ENCODE results near the gene VKORC1.
"Not testable (repeated sequence)": the region's sequence is repeated elsewhere in the genome, so short reads cannot be mapped to it uniquely, and the experiment has no call there.

VKORC1 gene

DNA sequence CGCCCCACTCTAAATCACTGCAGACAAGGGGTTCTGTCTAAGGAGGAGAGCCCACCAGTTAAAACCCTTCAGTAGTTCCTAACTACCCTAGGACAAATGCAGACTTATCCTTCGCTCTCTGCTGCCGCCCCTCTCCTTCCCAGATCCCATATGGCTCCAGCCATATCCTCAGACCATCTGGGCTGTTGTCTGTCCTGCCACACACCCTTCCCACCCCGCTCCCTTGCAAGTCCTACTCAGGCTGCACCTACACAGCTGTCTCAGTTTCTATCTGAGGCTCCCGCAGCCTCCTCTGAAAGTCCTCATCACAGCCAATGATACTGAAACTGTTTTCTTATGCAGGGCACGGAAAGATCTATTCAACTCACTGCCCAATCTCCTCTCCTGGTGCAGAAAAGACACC is 12.9 kb upstream of the VKORC1 start:
- DNase-seq (ENCODE audit: low read depth in 2 of 2), result peak in 1 of 2 experiments; percentile 39

DNA sequence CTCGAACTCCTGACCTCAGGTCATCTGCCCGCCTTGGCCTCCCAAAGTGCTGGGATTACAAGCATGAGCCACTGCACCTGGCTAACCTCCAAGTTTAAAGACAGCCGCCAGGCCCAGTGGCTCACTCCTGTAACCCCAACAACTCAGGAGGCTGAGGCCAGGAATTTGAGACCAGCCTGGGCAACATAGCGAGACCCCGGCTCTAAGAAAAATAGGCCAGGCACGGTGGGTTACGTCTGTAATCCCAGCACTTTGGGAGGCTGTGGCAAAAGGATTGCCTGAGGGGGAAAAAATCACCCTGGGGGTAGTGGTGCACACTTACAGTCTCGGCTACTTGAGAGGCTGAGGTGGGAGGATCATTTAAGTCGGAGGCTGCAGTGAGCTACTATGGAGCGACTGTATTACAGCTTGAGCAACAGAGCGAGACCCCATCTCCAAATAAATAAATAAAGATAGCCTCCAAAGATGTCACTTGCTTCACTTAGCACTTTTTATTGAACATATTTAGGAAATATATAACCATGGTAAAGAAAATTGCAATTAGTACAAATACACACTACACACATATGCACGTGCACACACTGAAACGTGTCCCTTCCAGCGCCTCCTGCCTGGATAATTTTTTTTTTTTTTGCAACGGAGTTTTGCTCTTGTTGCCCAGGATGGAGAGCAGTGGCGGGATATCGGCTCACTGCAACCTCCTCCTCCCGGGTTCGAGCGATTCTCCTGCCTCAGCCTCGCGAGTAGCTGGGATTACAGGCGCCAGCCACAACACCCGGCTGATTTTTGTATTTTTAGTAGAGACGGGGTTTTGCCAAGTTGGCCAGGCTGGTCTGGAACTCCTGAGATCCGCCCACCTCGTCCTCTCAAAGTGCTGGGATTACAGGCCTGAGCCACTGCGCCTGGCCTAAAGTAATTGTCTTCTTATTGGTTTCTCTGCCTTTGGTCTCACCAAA is 12.2 kb upstream of the VKORC1 start:
- no peak for DNase-seq (ENCODE audit: low read depth in 2 of 2)

DNA sequence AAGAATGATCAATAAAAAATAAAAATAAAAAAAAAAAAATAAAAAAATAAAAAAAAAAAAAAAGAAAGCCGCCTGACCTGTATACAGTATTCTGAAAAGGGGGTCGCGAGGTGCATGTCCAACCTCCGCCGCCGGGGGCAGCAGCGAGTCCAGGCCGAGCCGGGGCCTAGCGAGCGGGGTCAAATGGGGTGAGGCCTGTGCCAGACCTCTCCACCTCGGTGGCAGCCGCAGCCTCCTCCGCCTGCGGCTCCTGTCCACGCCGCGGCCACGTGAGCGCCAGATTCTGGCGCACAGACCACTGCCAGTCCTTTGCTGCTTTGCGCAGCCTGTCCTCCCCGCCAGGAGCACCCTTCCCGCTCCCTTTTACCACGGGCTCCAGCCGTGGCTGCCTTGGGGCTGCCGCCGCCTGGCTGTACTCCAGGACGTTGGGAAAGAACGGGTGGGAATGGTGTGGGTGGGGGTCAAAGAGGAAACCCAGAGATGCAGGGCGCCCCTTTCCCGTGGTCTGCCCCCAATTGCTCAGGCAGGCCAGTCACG is 11.1 kb upstream of the VKORC1 start:
- peak; percentile 56 to 83 for DNase-seq (ENCODE audit: low read depth in 2 of 2)

DNA sequence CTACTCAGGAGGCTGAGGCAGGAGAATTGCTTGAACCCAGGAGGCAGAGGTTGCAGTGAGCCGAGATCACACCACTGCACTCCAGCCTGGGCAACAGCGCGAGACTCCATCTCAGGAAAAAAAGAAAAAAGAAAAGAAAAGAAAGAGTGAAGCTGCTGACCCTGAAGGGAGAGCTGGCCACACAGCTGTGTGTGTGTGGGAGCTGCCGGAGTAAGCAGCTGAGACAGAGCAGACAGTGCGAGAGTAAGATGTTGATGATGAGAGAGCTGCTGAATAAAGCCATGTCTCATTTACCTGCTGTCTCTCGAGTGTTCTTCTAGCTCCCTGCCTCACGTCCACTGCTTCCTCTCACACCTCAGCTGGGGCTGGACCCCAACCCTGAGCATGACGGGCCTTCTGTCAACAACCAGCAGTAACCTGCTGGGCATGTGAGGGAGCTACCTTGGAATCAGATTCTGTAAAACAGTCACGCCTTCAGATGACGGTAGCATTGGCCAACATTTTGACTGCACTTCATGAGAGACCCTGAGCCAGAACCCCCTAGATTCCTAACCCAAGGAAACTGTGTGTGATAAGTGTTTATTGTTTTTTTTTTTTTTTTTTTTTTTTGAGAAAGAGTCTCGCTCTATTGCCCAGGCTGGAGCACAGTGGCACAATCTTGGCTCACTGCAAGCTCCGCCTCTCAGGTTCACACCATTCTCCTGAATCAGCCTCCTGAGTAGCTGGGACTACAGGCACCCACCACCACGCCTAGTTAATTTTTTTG is 6.5 kb upstream of the VKORC1 start:
- DNase-seq (ENCODE audit: low read depth in 2 of 2), result not testable (repeated sequence)

DNA sequence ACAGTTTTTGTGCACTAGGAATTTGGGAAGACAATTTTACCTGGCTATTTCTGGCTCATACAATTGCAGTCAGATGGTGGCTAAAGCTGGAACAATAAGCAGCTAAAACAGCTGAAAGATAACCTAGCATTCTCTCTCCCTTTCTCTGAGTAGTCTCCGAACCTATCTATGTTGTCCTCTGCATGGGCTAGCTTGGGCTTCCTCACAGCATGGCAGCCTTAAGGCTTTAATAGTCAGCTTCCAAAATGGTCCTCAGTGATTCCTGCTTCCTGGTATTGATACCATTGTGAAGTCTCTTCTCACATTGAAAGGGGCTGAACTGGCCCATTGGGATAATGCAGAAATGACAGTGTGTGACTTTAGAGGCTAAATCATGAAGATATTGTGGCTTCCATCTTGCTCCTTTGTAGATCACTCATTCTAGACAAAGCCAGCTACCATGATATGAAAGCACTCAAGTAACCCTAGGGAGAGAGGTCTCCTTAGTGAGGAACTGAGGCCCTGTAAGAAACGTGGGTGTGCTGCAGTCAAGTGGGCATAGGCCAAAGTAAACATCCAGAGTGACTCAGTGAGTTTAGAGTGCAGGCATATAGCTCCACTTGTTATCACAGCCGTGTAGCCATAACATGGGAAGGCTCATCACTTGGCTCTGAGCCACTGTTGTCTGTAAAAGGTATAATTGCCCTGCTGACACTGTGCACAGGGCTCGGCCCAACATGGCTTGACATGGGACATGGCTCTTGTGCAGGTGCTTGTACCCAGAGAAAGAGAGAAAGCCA is 5.5 kb upstream of the VKORC1 start:
- no peak for DNase-seq (ENCODE audit: low read depth in 2 of 2)

DNA sequence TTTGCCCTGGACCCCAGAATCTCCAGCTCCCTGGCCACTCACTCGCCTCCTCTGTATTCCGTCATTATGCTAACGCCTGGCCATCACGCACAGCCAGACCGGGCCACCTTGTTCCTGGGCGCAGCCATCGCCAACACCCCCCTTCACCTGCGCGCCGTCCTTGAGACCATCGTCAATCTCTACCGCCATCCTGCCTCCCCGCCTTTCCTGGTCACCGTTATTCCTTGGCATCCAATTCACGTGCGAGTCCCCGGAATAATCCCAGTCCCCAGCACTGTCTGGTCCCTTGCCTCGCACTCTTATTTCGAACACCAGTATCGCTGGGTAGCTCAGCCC is 541 bp downstream of the VKORC1 start:
- no peak for DNase-seq (ENCODE audit: low read depth in 2 of 2)

DNA sequence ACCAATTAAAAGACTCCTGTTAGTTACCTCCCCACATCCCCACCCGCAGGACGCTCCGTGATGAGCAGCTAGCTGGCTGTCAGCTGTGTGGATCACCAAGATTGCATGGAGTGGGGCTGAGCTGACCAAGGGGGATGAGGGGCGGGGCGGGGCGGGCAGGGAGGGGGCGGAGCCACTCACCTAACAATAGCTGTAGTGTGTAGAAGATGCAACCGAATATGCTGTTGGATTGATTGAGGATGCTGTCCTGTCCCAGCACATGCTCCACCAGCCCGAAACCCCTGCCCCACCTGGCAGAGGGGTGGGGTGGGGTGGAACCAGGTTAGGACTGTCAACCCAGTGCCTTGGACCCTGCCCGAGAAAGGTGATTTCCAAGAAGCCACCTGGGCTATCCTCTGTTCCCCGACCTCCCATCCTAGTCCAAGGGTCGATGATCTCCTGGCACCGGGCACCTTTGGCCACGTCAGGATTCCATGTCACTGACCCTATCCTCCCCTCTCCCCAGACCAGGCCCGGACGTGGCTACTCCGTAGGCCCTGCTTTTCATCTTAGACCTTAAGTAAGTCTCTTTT is 1.4 kb downstream of the VKORC1 start:
- DNase-seq (ENCODE audit: low read depth in 2 of 2), result no peak

DNA sequence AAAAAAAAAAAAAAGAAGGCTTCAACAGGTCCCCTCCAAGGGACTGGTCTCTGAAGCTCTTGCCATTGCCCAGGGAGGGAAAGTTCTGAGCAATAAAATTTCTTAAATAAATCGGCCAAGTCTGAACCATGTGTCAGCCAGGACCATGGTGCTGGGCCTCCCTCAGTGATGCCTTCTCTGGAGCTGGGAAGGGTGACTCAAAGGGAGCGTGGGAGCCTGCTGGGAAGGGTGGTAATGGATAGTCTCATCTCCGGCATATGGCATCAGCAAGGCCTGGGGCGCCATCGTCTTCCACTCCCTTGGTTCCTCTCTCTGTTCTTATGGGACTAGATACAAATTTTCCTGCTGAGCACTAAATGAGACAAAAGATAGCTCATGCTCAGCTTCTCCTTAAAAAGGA is 2.3 kb downstream of the VKORC1 start:
- no peak for DNase-seq (ENCODE audit: low read depth in 2 of 2)

DNA sequence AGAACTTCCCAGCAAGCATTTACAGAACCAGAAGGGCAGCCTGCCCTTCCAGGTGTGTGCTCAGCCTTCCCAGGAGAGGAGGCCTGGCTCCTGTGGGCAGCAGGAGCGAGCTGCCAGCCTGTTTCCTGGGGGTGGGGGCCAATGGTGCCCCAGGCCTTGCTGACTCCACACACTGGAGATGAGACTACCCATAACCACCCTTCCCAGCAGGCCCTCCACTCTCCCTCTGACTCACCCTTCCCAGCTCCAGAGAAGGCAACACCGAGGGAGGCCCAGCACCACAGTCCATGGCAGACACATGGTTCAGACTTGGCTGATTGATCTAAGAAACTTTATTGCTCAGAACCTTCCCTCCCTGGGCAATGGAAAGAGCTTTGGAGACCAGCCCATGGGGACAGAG is 4.1 kb downstream of the VKORC1 start:
- DNase-seq (ENCODE audit: low read depth in 2 of 2), result no peak

DNA sequence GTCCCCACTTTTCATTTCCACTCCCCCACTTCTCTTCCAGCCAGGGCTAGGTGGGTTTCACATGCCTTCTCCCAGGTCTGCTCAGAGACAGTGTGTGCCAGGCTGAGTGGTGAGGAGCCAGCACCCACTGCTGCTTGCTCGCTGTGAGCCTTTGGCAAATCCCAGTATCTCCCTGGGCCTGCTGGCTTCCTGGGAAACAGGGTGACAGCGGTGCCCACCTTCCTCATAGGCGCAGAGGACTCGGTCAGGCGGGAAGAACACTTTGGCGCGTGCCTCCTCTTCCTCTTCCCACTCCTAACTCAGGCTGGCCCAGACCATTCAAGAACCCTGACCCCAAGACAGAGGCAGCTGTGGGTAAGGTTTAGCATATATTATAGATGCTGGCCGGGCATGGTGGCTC is 5.4 kb downstream of the VKORC1 start:
- DNase-seq (ENCODE audit: low read depth in 2 of 2), result no peak

DNA sequence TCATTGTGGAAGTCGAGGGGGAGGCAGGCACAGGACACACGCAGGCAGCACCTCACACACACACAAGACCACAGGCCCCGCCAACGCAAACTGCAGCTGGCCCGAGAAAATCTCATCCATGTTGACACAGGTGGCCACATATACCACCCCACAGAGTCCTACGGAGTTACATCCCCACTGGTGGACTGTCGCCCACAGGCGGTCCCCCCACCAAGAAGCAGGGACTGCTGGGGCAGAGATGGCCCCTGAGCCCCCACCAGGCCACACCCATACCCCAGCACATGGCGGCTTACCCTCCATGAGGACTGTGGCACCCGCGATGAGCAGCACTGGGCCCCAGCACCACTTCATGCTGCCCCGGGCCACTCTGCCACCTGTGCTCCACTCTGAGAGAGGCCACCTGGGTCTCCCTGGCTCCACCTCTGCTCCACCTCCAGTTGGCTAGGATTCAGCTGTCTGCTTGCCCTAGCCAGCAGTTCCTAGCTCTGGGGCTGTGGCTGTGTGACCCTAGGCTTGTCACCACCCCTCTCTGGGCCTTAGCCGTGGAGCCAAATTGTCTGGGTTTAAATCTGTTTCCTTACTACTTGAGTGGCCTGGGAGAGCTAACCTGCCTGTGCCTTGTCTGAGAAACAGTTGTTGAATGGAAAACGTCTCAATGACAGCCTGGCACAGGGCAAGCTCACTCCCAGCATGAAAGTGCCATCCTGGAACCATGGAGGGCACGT is 6.0 kb downstream of the VKORC1 start, which contains the start of gene PRSS53:
Gene PRSS53, minus strand, starts transcription at position 485 of the 725 bp plus-strand sequence. Its CDS starts 134 bp downstream, at position 351.
- no peak for DNase-seq (ENCODE audit: low read depth in 2 of 2)

DNA sequence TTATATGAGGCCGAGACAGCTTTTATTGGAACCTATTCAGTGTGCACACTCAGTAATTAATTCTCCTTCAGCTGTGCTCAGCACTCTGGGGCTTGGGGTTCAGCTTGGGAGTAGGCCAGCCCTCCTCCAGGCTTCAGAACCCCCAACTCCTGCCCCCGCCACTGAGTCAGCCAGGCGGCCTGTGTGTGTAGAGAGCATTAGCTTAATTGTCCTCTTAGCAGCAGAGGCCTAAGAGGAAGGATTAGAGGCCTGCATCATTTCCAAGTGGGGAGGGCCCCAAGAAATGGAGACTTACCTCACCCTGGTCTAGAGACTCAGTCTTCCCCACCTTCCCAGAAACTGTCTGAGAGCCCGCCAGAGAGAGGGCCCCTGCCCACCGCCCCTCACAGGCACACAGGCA is 6.6 kb downstream of the VKORC1 start:
- DNase-seq (ENCODE audit: low read depth in 2 of 2), result no peak

DNA sequence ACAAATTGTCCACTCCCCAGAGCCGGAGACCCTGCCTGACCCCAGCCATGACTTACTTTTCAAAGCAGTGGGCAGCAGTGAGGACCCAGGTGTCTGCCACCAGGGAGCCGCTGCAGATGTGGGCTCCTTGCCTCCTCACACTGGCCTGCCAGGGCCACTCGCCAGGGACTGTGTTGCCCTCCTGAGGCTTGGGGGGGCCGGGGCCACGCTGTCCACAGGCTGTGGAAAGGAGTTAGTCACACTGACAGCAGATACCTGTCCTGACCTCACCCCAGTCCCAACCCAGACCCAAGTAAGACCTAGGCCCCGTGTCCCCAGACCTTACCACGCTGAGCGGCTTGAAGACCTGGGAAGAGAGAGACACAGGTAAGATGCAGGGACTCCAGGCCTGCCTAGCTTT is 7.1 kb downstream of the VKORC1 start:
- no peak for DNase-seq (ENCODE audit: low read depth in 2 of 2)

DNA sequence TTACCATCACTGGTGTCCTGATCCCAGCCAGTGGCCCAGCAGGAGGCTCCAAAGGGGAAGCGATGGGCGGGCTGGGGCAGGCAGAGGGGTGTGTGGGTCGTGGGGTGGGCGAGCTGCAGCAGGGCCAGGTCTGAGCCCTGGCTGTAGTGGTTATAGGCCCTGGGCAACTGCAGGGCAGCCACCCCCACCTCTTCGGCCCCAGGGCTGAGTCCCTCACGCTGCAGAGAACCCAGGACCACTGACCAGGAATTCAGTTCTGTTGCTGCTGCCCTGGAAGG is 8.0 kb downstream of the VKORC1 start:
- no peak for DNase-seq (ENCODE audit: low read depth in 2 of 2)

DNA sequence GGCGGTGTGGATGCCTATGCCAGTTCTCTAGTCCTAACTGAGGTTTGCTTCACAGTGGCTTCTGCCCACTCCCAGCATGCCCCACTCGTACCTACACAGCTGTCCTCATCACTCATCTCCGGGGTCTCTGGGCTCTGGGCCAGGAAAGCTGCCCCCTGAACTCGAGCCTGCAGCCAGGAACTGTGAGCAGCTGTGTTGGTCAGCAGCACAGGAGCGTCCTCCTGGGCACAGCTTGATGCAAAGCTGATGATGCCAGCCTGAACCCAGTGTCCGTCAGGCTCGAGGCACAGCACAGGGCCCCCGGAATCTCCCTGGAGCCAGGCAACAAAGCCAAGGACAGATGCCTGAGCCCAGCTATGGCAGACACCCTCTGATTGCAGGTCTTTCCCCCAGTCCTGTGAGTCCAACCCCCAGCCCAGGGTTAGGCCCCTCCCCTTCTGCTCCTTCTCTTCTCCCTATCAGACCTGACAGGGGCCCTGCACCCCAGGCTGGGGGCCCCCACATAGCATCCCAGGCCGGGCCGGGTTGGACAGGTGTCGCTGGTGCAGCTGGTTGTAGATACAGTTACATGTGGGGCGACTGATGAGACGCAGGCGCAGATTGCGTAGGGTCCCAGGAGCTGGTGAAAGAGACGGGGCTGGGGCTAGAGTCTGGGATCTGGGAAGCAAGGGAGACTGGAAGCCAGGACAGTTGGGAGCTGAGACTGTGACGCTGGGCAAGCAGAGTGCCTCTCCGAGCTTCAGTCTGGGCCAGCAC is 8.5 kb downstream of the VKORC1 start:
- no peak for DNase-seq (ENCODE audit: low read depth in 2 of 2)

DNA sequence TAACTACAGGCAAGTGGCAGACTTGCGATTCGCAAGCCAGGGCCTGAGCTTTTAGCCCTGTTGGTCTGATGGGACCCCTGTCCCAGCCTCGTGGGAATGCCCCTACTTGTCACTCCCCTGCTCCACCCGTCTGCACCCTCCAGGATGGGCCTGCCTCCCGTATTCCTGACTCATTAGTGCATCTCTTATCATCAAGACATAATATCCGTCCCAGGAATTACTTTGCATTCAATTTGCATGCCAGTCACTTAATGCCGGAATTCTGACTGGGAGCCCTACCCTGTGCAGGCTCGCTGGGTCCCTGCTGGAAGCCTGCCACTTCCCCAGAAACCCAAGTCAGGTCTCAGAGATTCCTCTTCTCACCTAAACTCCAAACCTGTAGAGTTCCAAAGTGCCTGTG is 9.2 kb downstream of the VKORC1 start:
- no peak for DNase-seq (ENCODE audit: low read depth in 2 of 2)

DNA sequence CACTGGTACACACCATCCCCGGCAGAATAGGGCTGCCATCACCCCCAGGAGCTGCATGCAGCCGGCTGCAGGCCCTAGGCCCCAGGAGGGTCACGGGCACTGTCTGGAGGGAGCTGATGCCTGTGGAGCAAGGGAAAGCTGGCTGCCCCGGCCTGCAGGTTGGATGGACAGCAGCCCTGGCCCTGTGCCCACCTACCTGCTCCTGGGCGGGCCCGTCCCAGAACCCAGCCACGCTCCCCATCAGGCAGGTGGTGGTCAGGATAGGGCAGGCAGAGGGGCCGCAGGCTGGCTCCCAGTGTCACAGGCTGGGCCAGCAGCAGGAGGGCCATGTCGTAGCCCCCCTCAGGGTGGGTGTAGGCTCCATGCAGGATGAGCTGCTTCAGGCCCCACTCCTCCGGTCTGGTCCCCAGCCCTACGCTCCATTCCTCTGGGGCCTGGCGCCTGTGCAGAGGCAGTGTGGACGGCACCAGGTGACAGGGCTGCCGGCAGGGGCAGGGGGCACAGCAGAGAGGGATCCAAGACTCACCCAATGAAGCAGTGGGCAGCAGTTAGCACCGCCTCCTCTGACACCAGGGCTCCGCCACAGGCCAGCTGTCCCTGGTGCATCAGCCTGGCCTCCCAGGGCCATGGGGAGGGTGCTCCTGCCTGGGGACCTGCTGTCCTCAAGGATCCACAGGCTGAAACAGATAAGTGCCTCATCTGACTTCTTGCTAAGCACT is 9.9 kb downstream of the VKORC1 start:
- no peak for DNase-seq (ENCODE audit: low read depth in 2 of 2)

DNA sequence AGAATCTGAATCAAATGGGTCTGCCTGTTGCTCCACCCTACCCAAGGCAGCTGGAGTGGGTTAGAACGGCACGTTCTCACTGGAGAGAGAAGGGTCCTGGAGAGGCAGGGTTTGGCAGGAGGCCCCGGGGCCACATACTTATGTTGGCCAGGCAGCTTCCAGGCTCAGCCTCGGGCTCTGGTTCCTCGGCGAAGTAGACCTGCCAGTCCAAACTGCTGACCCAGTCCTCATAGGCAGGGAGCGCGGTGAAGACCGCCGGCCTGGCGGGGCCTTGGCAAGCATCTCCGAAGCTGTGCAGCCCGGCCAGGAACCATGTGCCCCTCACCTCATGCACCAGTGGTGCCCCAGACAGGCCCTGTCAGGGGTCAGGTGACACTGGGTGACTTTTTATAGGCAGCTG is 10.6 kb downstream of the VKORC1 start:
- no peak for DNase-seq (ENCODE audit: low read depth in 2 of 2)

DNA sequence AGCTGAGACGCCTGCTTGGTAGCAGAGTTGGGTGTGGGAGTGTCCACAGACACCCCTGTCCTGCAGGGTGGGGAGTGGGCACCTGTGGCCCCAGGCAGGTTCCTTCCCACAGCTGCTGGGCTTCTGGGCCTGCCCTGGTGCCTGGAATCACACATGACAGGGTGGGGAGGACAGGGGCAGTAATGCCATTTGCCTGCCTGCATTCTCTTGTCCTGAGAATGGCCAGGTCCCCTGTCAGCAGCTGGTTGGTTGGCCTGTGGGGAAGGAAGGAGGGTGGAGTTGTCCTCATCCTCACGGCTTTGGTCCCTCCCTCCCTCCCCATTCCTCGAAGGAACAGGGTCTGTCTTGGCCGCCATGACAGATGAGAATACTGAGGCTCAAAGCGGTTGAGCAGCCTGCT is 11.0 kb downstream of the VKORC1 start:
- DNase-seq (ENCODE audit: low read depth in 2 of 2), result no peak

DNA sequence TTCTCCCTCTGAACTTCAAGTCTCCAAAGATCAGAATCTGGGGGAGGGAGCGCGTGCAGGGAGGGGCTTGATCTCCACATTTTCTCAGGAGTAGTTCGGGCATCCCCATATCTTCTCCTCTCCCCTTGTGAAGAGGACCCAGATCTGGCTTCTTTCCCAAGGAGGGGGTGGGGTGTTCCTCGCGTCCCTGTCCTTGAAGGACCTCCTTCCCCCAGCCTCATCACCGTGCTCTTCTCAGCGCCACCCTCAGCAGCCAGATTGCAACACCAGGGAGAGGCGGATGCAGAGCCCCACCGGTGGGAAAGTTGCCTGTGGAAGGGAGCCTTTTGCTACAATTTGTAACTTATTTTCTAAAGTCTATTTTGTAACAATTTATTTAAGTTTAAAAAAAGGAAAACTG is 11.5 kb downstream of the VKORC1 start:
- DNase-seq (ENCODE audit: low read depth in 2 of 2), result no peak

All from stimulated activated CD4-positive, alpha-beta T cell treated with anti-CD3 and anti-CD28 coated beads, Interleukin-12 subunit alpha, Interleukin-12 subunit beta, amount 100 ng/mL, for 24 hours (primary cell).